GM23338 (cell line): ENCODE measurements around the gene CDC42EP5. TPM values are rescaled to one million over a fixed set of nuclear protein-coding genes. Genes with fewer than 3 reads are reported as not detected.
"Not testable (repeated sequence)": the region's sequence is repeated elsewhere in the genome, so short reads cannot be mapped to it uniquely, and the experiment has no call there.

ENCODE experiments used
- ATAC-seq: fragments of 200-7000 bp; cut with Tn5 transposase; 3 replicates; pipeline ENCODE4 v1.9.1; 2020
- DNase-seq: peaks from one replicate; pipeline ENCODE4 v3.0.0-alpha.2; 2015; ENCODE audit warnings: low spot score
- H2AFZ ChIP-seq: fragments of 200-600 bp; sonication (generic); 2 replicates; pipeline ENCODE4 v1.8.0; 2016; ENCODE audit warnings: antibody characterized with exemption, mild to moderate bottlenecking, moderate library complexity
- H3F3A ChIP-seq: fragments of 200-600 bp; sonication (generic); replicated peaks from 2 replicates; pipeline ENCODE4 v1.8.0; 2017; ENCODE audit warnings: antibody characterized with exemption, mixed run types, low read depth
- H3K27ac ChIP-seq: fragments of 200-600 bp; sonication (generic); 2 replicates; pipeline ENCODE4 v1.6.1; 2016; ENCODE audit warnings: low read depth
- H3K27me3 ChIP-seq: fragments of 200-600 bp; sonication (generic); 2 replicates; pipeline ENCODE4 v1.8.0; 2016; ENCODE audit warnings: mild to moderate bottlenecking, mixed run types, moderate library complexity; ENCODE audit not compliant: insufficient read depth
- H3K36me3 ChIP-seq: fragments of 200-600 bp; sonication (generic); 2 replicates; pipeline ENCODE4 v1.8.0; 2016; ENCODE audit warnings: mild to moderate bottlenecking; ENCODE audit not compliant: insufficient read depth
- H3K4me1 ChIP-seq: fragments of 200-600 bp; sonication (generic); 2 replicates; pipeline ENCODE4 v1.8.0; 2016; ENCODE audit warnings: mild to moderate bottlenecking, moderate library complexity; ENCODE audit not compliant: insufficient read depth
- H3K4me2 ChIP-seq: fragments of 200-600 bp; sonication (generic); 2 replicates; pipeline ENCODE4 v1.7.1; 2017; ENCODE audit warnings: mixed run types
- H3K4me3 ChIP-seq: fragments of 200-600 bp; sonication (generic); 2 replicates; pipeline ENCODE4 v1.6.1; 2016; ENCODE audit warnings: mixed run types
- H3K79me2 ChIP-seq: fragments of 200-600 bp; sonication (generic); replicated peaks from 2 replicates; pipeline ENCODE4 v1.8.0; 2017; ENCODE audit warnings: mild to moderate bottlenecking; ENCODE audit not compliant: insufficient read depth
- H3K9me2 ChIP-seq: fragments of 200-600 bp; sonication (generic); 2 replicates; pipeline ENCODE4 v1.8.0; 2017; ENCODE audit not compliant: insufficient read depth
- H4K20me1 ChIP-seq: fragments of 200-600 bp; sonication (generic); replicated peaks from 2 replicates; pipeline ENCODE4 v1.8.0; 2017; ENCODE audit warnings: mild to moderate bottlenecking; ENCODE audit not compliant: insufficient read depth
- H3K27ac Mint-ChIP-seq: 2 replicates; pipeline ENCODE4 v1.8.0; 2020; ENCODE audit warnings: inconsistent platforms, mild to moderate bottlenecking, moderate library complexity, mixed read lengths
- H3K27me3 Mint-ChIP-seq: 3 replicates; pipeline ENCODE4 v1.8.0; 2022; ENCODE audit warnings: low read depth, mild to moderate bottlenecking, moderate library complexity, mixed read lengths, inconsistent platforms; ENCODE audit not compliant: insufficient read depth, poor library complexity
- H3K36me3 Mint-ChIP-seq: 3 replicates; pipeline ENCODE4 v1.8.0; 2021; ENCODE audit warnings: low read depth, mild to moderate bottlenecking, inconsistent platforms, moderate library complexity, mixed read lengths
- H3K4me1 Mint-ChIP-seq: 3 replicates; pipeline ENCODE4 v1.8.0; 2020; ENCODE audit warnings: mild to moderate bottlenecking, inconsistent platforms, mixed read lengths
- H3K4me3 Mint-ChIP-seq: 3 replicates; pipeline ENCODE4 v1.8.0; 2021; ENCODE audit warnings: moderate library complexity, mild to moderate bottlenecking, inconsistent platforms, mixed read lengths
- H3K9me3 Mint-ChIP-seq: 3 replicates; pipeline ENCODE4 v1.8.0; 2020; ENCODE audit warnings: moderate library complexity, mild to moderate bottlenecking, inconsistent platforms, mixed read lengths
- CREB1 ChIP-seq: fragments of 250-450 bp; sonication (Bioruptor Pico); IDR thresholded peaks from 2 replicates; pipeline ENCODE4 v1.5.0; 2020; ENCODE audit warnings: low read depth, mild to moderate bottlenecking, moderate library complexity
- CTCF ChIP-seq, 2 experiments: fragments of 200-600 bp in 1 of 2; sonication (generic) in 1 of 2; conservative IDR thresholded peaks; 2 replicates each; pipeline versions ENCODE4 v1.5.1 to v1.6.1; 2016 to 2017; ENCODE audit warnings: antibody characterized with exemption in 2 of 2, low read depth in 2 of 2, mild to moderate bottlenecking in 2 of 2, moderate library complexity in 1 of 2
- EZH2 ChIP-seq: fragments of 200-600 bp; sonication (generic); IDR thresholded peaks from one replicate; pipeline ENCODE4 v1.8.0; 2017; ENCODE audit warnings: antibody characterized with exemption, mild to moderate bottlenecking, low read depth; ENCODE audit not compliant: unreplicated experiment
- EZH2phosphoT487 ChIP-seq: fragments of 200-600 bp; sonication (generic); IDR thresholded peaks from one replicate; pipeline ENCODE4 v1.8.1; 2018; ENCODE audit warnings: antibody characterized with exemption; ENCODE audit not compliant: unreplicated experiment
- POLR2AphosphoS5 ChIP-seq: IDR thresholded peaks from 2 replicates; pipeline ENCODE4 v1.6.1; 2016; ENCODE audit warnings: antibody characterized with exemption, low read depth
- REST ChIP-seq: IDR thresholded peaks from one replicate; pipeline ENCODE4 v1.6.1; 2018; ENCODE audit warnings: antibody characterized with exemption; ENCODE audit not compliant: unreplicated experiment
- ZNF114 ChIP-seq: fragments of 250-450 bp; sonication (Bioruptor Pico); IDR thresholded peaks from 2 replicates; pipeline ENCODE4 v1.5.0; 2020; ENCODE audit warnings: mild to moderate bottlenecking, moderate library complexity
- ZNF331 ChIP-seq: fragments of 250-450 bp; sonication (Bioruptor Pico); IDR thresholded peaks from 2 replicates; pipeline ENCODE4 v1.5.0; 2020; ENCODE audit warnings: low read depth, mild to moderate bottlenecking, moderate library complexity
- ZNF462 ChIP-seq: fragments of 250-450 bp; sonication (Bioruptor Pico); IDR thresholded peaks from 2 replicates; pipeline ENCODE4 v1.5.0; 2020; ENCODE audit warnings: mild to moderate bottlenecking, moderate library complexity
- polyA plus RNA-seq: library from polyadenylated mRNA; unstranded; fragments of >200 nt; fragmentation: Nextera tagmentation; extraction: Ambion mirVana; gene quantifications from 2 replicates; pipeline ENCODE4 v1.2.1, GENCODE V29; 2016
- total RNA-seq: library from RNA; depleted of rRNA; stranded (reverse); fragments of >200 nt; shearing (Covaris generic); gene quantifications from 2 replicates; pipeline ENCODE4 v1.2.3, GENCODE V29; 2014

CDC42EP5 gene
- total and polyA plus RNA-seq, 2 experiments from 2014 or later = 1.4 to 3.4 TPM

- H3K4me3 Mint-ChIP-seq = not testable (repeated sequence)
Measured at GRCh38 chr19:54446349-54446748, 26.7 kb downstream of the CDC42EP5 start.

GRCh38 chr19:54444737-54445136 lies 28.4 kb downstream of the CDC42EP5 start:
- no peak overlapping the region for H3K27ac ChIP-seq
- Mint-ChIP-seq H3K27me3 (peaks cover 13% of the 10 kb centered on the region), H3K9me3 (peaks cover 8% of the 10 kb centered on the region; the same call in 2 of the 3 replicates), H3K27ac (no peak overlapping the region), H3K36me3 (peaks cover 34% of the 10 kb centered on the region), H3K4me1 (peaks cover 6% of the 10 kb centered on the region; the same call in 2 of the 3 replicates), H3K4me3 (no peak overlapping the region)
- H3K4me3 ChIP-seq = no peak overlapping the region
- H3K4me2 ChIP-seq = no peak overlapping the region
- ATAC-seq = no peak
- TF ChIP-seq POLR2AphosphoS5 (no peak), ZNF114 (CRISPR knock-in tag) (no peak), CREB1 (no peak), CTCF (conservative IDR thresholded peaks at IDR 0.05; ENCODE audit: low read depth in 2 of 2) (no peak), EZH2 (no peak), ZNF331 (CRISPR knock-in tag) (no peak), REST (no peak), ZNF462 (no peak), EZH2phosphoT487 (no peak)
- H3K9me2 ChIP-seq = no peaks in the 10 kb centered on the region
- H3K79me2 ChIP-seq = peaks cover 36% of the 10 kb centered on the region
- 0 out of 2 replicates have a peak, but pooled peaks cover 4% of the 10 kb centered on the region for H3F3A ChIP-seq
- H2AFZ ChIP-seq = no peak overlapping the region
- no peaks in the 10 kb centered on the region for H3K27me3 ChIP-seq
- H3K4me1 ChIP-seq = no peaks in the 10 kb centered on the region; the same call in 1 of the 2 replicates
- no peaks in the 10 kb centered on the region for H3K36me3 ChIP-seq
- DNase-seq = no peak
- H4K20me1 ChIP-seq = peaks cover 17% of the 10 kb centered on the region; the same call in 1 of the 2 replicates

More at GRCh38 chr19:54446349-54446748, 26.7 kb downstream of the CDC42EP5 start:
- peaks cover 12% of the 10 kb centered on the region for H3K9me3 Mint-ChIP-seq
- not testable (repeated sequence) for H3F3A ChIP-seq, ATAC-seq, H3K27ac Mint-ChIP-seq, DNase-seq, H3K9me2 ChIP-seq, H3K4me3 ChIP-seq, H3K27ac ChIP-seq, H2AFZ ChIP-seq, H3K4me1 ChIP-seq, H3K36me3 ChIP-seq, H3K27me3 ChIP-seq, H3K4me2 ChIP-seq
- peaks cover 15% of the 10 kb centered on the region for H3K27me3 Mint-ChIP-seq
- H4K20me1 ChIP-seq = peaks cover 23% of the 10 kb centered on the region
- peaks cover 49% of the 10 kb centered on the region for H3K79me2 ChIP-seq
- peaks cover 19% of the 10 kb centered on the region for H3K4me1 Mint-ChIP-seq
- H3K36me3 Mint-ChIP-seq = peaks cover 44% of the 10 kb centered on the region
